NB4 (cell line): ENCODE results near the gene PCDHGC5.
A peak's percentile ranks its signal among the peaks of the same experiment; 100 is the strongest.

ENCODE experiments used
- DNase-seq: peaks from one replicate; pipeline ENCODE4 v3.0.0; 2010; ENCODE audit warnings: low read depth
- H3K4me3 ChIP-seq: one replicate; pipeline ENCODE4 v1.5.1; 2011; ENCODE audit warnings: mild to moderate bottlenecking, low read depth, low read length, moderate library complexity
- CTCF ChIP-seq: IDR thresholded peaks from one replicate; pipeline ENCODE4 v1.5.1; 2012; ENCODE audit warnings: low read depth, low read length
- MAX ChIP-seq: IDR thresholded peaks from 2 replicates; pipeline ENCODE4 v1.6.1; 2011; ENCODE audit warnings: low read depth, low read length
- MYC ChIP-seq: IDR thresholded peaks from 2 replicates; pipeline ENCODE4 v1.6.1; 2011; ENCODE audit warnings: low read depth, low read length
- POLR2A ChIP-seq: IDR thresholded peaks from 2 replicates; pipeline ENCODE4 v1.6.1; 2011; ENCODE audit warnings: mild to moderate bottlenecking; ENCODE audit not compliant: insufficient read length; ENCODE audit errors: extremely low read depth

Gene PCDHGC5

GRCh38 chr5:141522301-141522700 is 33.4 kb downstream of the PCDHGC5 start:
- DNase-seq, result no peak

GRCh38 chr5:141523991-141524390 is 35.1 kb downstream of the PCDHGC5 start:
- H3K4me3 ChIP-seq, result no peak overlapping the region
- no peak for TF ChIP-seq MYC
- TF ChIP-seq CTCF, result no peak
- TF ChIP-seq MAX, result no peak
- no peak for TF ChIP-seq POLR2A
- no peak for DNase-seq

More at GRCh38 chr5:141522301-141522700, 33.4 kb downstream of the PCDHGC5 start:
- TF ChIP-seq CTCF, result no peak
- TF ChIP-seq POLR2A, result no peak
- no peak for TF ChIP-seq MAX
- no peak for TF ChIP-seq MYC
- no peak overlapping the region for H3K4me3 ChIP-seq

GRCh38 chr5:141524604-141525597 is 36.0 kb downstream of the PCDHGC5 start:
- no peak overlapping the region for H3K4me3 ChIP-seq
- DNase-seq, result peak; percentile 75
- TF ChIP-seq POLR2A (no peak), MAX (peak; percentile 45; the same call in 1 of the 2 replicates), MYC (no peak), CTCF (peak; percentile 94)

- no peak for TF ChIP-seq MYC
- TF ChIP-seq MAX, result no peak
- TF ChIP-seq CTCF, result no peak
- TF ChIP-seq POLR2A, result no peak
- no peak for DNase-seq
- H3K4me3 ChIP-seq, result no peak overlapping the region
Observed at GRCh38 chr5:141525653-141526052, 36.8 kb downstream of the PCDHGC5 start.

- no peak overlapping the region for H3K4me3 ChIP-seq
- no peak for DNase-seq
- no peak for TF ChIP-seq MYC
- no peak for TF ChIP-seq POLR2A
- no peak for TF ChIP-seq CTCF
- no peak for TF ChIP-seq MAX
Observed at GRCh38 chr5:141527426-141527825, 38.5 kb downstream of the PCDHGC5 start.
